Ovary (tissue), 9 donors: ENCODE measurements around the gene TXNDC11. TPM values are rescaled to one million over a fixed set of nuclear protein-coding genes. Genes with fewer than 3 reads are reported as not detected.

ENCODE experiments used
- DNase-seq, 5 donors: peaks; one replicate each; pipeline ENCODE4 v3.0.0-alpha.2; 2019 to 2020
- H3K27ac ChIP-seq, 2 donors: fragments of 200-600 bp; one replicate each; pipeline versions ENCODE4 v1.5.1 to v1.8.0; 2019 to 2022
- H3K27me3 ChIP-seq: fragments of 200-600 bp; one replicate; pipeline ENCODE4 v1.8.0; 2022
- H3K36me3 ChIP-seq: fragments of 200-600 bp; sonication (generic); one replicate; pipeline ENCODE4 v1.5.1; 2019
- H3K4me1 ChIP-seq: one replicate; pipeline ENCODE4 v1.8.1; 2013; ENCODE audit warnings: mild to moderate bottlenecking, moderate library complexity; ENCODE audit not compliant: insufficient read depth
- H3K4me3 ChIP-seq: fragments of 200-600 bp; sonication (generic); one replicate; pipeline ENCODE4 v1.5.1; 2017
- H3K9me3 ChIP-seq, 2 donors: fragments of 200-600 bp in 1 of 2; sonication (generic) in 1 of 2; one replicate each; pipeline versions ENCODE4 v1.5.1 to v1.8.1; 2013 to 2019; ENCODE audit warnings: mild to moderate bottlenecking in 1 of 2, moderate library complexity in 1 of 2
- CTCF ChIP-seq, 3 donors: fragments of 450-650 bp in 2 of 3; fragments of 200-600 bp in 1 of 3; IDR thresholded peaks; one replicate each; pipeline versions ENCODE4 v1.5.1 to v1.8.0; 2016 to 2022; ENCODE audit warnings: antibody characterized with exemption in 3 of 3, mild to moderate bottlenecking in 1 of 3
- EP300 ChIP-seq: sonication (generic); formaldehyde crosslinking; IDR thresholded peaks from one replicate; pipeline ENCODE4 v1.6.1; 2017; ENCODE audit warnings: antibody characterized with exemption
- POLR2A ChIP-seq: fragments of 450-650 bp; IDR thresholded peaks from one replicate; pipeline ENCODE4 v1.6.1; 2017; ENCODE audit warnings: antibody characterized with exemption, mild to moderate bottlenecking, moderate library complexity
- WGBS, 3 donors: extraction: QIAGEN DNeasy Blood & Tissue Kit in 1 of 3; methylation state at CpG; one replicate each; pipeline versions ENCODE4 v1.1.5 to v1.1.7; 2013 to 2017; 5-methylcytosine and 5-hydroxymethylcytosine counted together
- intact Hi-C, 4 donors: fragments of 100-400 bp; cut with DNase I; formaldehyde crosslinking; loops; one replicate each; pipeline versions ENCODE4 v1.11.0 to v1.15.1; 2022 to 2023
- polyA plus RNA-seq, 2 donors: library from polyadenylated mRNA; stranded (reverse); fragments of 200-250 nt in 1 of 2; fragments of 350-450 nt in 1 of 2; fragmentation: Illumina TruSeq in 1 of 2; extraction: RNeasy Lipid Tissue Mini Kit (QIAGEN cat#74804) in 1 of 2; gene quantifications; one replicate each; pipeline ENCODE4 v1.2.3, GENCODE V29; 2013 to 2014
- total RNA-seq, 7 donors: library from RNA; depleted of rRNA in 2 of 7; stranded (reverse); fragments of >200 nt in 2 of 7; fragmentation: NEBNext Ultra II Directional in 3 of 7; extraction: Animal tissue kit (Norgen Biotek cat#: 25700) in 3 of 7; gene quantifications; one replicate each; pipeline versions ENCODE4 v1.1.0 to v1.2.4, GENCODE V29; 2016 to 2023
- donor health status: DM: no; HTN: no; CAD: no; lungs with moderate emphysema.
- donor health status: DM: no; HTN: no; CAD: no.
- donor health status: Bipolar disorder and iron deficiency.
- donor health status: DM: yes; HTN: yes; CAD: no.
- donor health status: DM: no; HTN: no; CAD: no.
- donor health status: DM: yes; HTN: yes; CAD: no.

Gene TXNDC11
- total and polyA plus RNA-seq, 9 donors = 32.3 to 48.6 (median 39.3) TPM

- TF ChIP-seq POLR2A (no peak), CTCF (IDR thresholded peaks at IDR 0.05) (no peak), EP300 (no peak)
- no peak overlapping the region for H3K27ac ChIP-seq
- no peaks in the 10 kb centered on the region for H3K27me3 ChIP-seq
- intact Hi-C loops = no loop called here
- no peak for DNase-seq
- H3K4me3 ChIP-seq = no peak overlapping the region
- WGBS, 3 donors = 86 to 95% (median 92%) methylated on average over 3 of the region's 3 CpGs
- H3K4me1 ChIP-seq = no peaks in the 10 kb centered on the region
- no peaks in the 10 kb centered on the region for H3K9me3 ChIP-seq
- no peaks in the 10 kb centered on the region for H3K36me3 ChIP-seq
Measured at GRCh38 chr16:11722468-11722808, 20.2 kb downstream of the TXNDC11 start.

- no peaks in the 10 kb centered on the region for H3K27me3 ChIP-seq
- WGBS, 3 donors = 85 to 93% (median 89%) methylated on average over 4 of the region's 4 CpGs
- DNase-seq = no peak
- H3K36me3 ChIP-seq = no peaks in the 10 kb centered on the region
- H3K4me1 ChIP-seq = no peaks in the 10 kb centered on the region
- H3K4me3 ChIP-seq = no peak overlapping the region
- intact Hi-C loops = no loop called here
- no peaks in the 10 kb centered on the region for H3K9me3 ChIP-seq
- no peak overlapping the region for H3K27ac ChIP-seq
- TF ChIP-seq EP300 (no peak), CTCF (IDR thresholded peaks at IDR 0.05) (no peak)
Measured at GRCh38 chr16:11721781-11722467, 20.7 kb downstream of the TXNDC11 start.

GRCh38 chr16:11719762-11720161 is 22.9 kb downstream of the TXNDC11 start:
- TF ChIP-seq POLR2A (no peak), EP300 (no peak)
- 95 to 99% (median 97%) methylated on average over 4 of the region's 4 CpGs for WGBS, 3 donors
- Histone ChIP-seq H3K27ac (no peak overlapping the region), H3K36me3 (no peaks in the 10 kb centered on the region), H3K4me1 (no peaks in the 10 kb centered on the region), H3K4me3 (no peak overlapping the region), H3K9me3 (no peaks in the 10 kb centered on the region), H3K27me3 (no peaks in the 10 kb centered on the region)
- intact Hi-C loops = loop anchor here in 3 of 4 donors (5.0 to 10.0 kb wide), 4 partner anchors 75 to 325 kb away; no protein-coding TSS in a partner anchor
- no peak for DNase-seq

- DNase-seq = no peak
- Histone ChIP-seq H3K4me1 (no peaks in the 10 kb centered on the region), H3K27ac (no peak overlapping the region), H3K36me3 (no peaks in the 10 kb centered on the region), H3K9me3 (no peaks in the 10 kb centered on the region), H3K4me3 (no peak overlapping the region), H3K27me3 (no peaks in the 10 kb centered on the region)
- intact Hi-C loops = loop anchor here in 3 of 4 donors (5.0 to 10.0 kb wide), 4 partner anchors 74 to 324 kb away; no protein-coding TSS in a partner anchor
- no peak for TF ChIP-seq CTCF (IDR thresholded peaks at IDR 0.05)
- no peak for TF ChIP-seq EP300
- TF ChIP-seq POLR2A = no peak
Measured at GRCh38 chr16:11719171-11719570, 23.5 kb downstream of the TXNDC11 start.

GRCh38 chr16:11717811-11718210 is 24.8 kb downstream of the TXNDC11 start:
- Histone ChIP-seq H3K4me3 (no peak overlapping the region), H3K9me3 (no peaks in the 10 kb centered on the region), H3K36me3 (no peaks in the 10 kb centered on the region), H3K27ac (no peak overlapping the region), H3K4me1 (no peaks in the 10 kb centered on the region), H3K27me3 (no peaks in the 10 kb centered on the region)
- TF ChIP-seq EP300 (no peak), POLR2A (no peak), CTCF (IDR thresholded peaks at IDR 0.05) (no peak)
- WGBS, 3 donors = 71 to 87% (median 80%) methylated on average over 5 of the region's 5 CpGs
- intact Hi-C loops = loop anchor here in 3 of 4 donors (5.0 to 10.0 kb wide), 4 partner anchors 73 to 323 kb away; no protein-coding TSS in a partner anchor
- no peak for DNase-seq
